ENCODE data around the gene SIL1. TPM values are rescaled to one million over a fixed set of nuclear protein-coding genes. Genes with fewer than 3 reads are reported as not detected.
A peak's percentile ranks its signal among the peaks of the same experiment; 100 is the strongest.

SIL1 gene
- 10 to 100 TPM; 69.9 to 75.6 TPM for total RNA-seq

DNA sequence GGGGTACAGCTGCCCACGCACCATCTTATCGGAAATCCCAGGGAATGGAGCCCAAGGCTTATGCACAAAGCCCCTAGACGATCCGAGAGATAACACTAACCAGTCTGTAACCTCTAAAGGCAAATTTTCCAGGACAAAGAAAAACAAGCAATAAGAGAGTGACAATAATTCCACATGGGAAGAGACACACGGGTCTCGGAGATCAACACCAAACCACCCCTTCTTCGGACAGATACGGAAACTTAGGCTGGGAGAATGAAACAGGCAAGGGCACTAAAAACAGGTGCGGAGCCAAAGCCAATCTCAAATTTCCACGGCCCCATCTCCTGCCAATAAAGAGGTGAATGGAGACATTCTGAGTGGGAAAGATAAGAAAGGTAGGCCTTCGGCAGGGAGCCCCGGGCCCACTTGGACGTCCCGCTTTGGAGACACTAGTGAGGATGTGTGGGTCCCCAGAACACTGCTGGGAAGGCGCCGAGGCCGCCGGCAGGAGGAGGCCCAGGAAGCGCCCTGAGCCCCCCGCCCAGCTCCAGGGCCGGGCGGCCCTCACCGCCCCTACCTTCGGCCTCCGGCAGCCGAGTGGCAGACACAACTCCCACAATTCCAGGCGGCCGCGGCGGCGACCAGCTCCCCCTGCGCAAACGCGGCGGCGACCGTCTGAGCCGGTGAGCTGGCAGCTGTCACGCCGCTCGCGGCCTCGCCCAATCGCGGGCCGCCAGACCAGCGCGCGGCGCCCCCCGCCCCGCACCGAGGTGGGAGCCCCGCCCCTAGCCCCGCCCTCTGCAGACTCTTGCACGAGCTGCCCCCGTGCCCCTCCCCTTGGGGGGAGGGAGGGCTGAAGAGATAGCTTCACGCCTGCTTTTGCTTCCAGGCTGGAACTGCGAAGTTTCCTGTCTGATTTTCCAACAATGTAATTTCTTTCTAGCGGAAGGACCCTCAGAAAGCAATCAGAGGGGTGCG is at the start of gene SIL1:
SIL1 (minus strand) TSS at position 659 of the 960 bp plus-strand sequence. CDS start 70,525 bp downstream, outside the sequence.
- H3K4me3 ChIP-seq = peak within 1 kb of the TSS; percentile 56 to 64
- H3K4me1 ChIP-seq (replicated peaks) = no peaks in the 10 kb centered on the region
- no peaks in the 10 kb centered on the region for H3K27me3 ChIP-seq (replicated peaks; ENCODE audit: insufficient read depth)
- 1% methylated on average over 51 of the region's 61 CpGs for WGBS
- intact Hi-C loops (cut with DNase I) = no loop called here
- H3K9me3 ChIP-seq = no peaks in the 10 kb centered on the region
- peak within 1 kb of the TSS; percentile 87 to 92 for H3K27ac ChIP-seq
- H3K36me3 ChIP-seq = no peaks in the 10 kb centered on the region
- DNase-seq (ENCODE audit: low spot score) = peak; percentile 97
- TF ChIP-seq CTCF (IDR thresholded peaks at IDR 0.05) = peak in 2 of 4 experiments; percentile 17 to 33
- peak; percentile 77 for TF ChIP-seq POLR2AphosphoS5 (IDR thresholded peaks at IDR 0.05)
- TF ChIP-seq POLR2A (IDR thresholded peaks at IDR 0.05) = peak; percentile 90

DNA sequence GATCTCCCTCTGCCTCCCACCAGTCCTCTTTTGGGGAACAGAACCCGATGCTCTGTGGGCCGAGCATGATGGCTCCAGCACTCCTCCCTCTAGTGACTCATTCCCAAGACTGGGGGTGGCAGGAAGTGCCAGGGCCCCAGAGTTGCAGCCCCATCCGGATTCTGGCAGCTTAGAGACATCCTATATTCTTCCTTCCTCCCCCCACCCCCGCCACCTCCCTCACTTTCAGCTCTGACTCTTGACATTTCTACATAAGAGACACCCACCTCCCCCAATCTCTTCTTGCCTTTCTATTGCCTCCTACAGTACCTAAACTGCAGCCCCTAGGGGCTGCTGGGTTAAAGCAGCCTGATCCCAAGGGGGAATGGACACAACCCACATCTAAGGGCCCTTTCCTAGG is 48.2 kb upstream of the SIL1 start:
- no peaks in the 10 kb centered on the region for H3K36me3 ChIP-seq
- no peaks in the 10 kb centered on the region for H3K9me3 ChIP-seq
- WGBS = 53% methylated on average over 4 of the region's 4 CpGs
- no peak overlapping the region for H3K4me3 ChIP-seq
- TF ChIP-seq POLR2A (IDR thresholded peaks at IDR 0.05) = no peak
- TF ChIP-seq POLR2AphosphoS5 (IDR thresholded peaks at IDR 0.05) = no peak
- TF ChIP-seq CTCF (IDR thresholded peaks at IDR 0.05) = no peak
- H3K27ac ChIP-seq = no peak overlapping the region
- no peak for DNase-seq (ENCODE audit: low spot score)
- intact Hi-C loops (cut with DNase I) = no loop called here
- H3K4me1 ChIP-seq (replicated peaks) = no peaks in the 10 kb centered on the region
- H3K27me3 ChIP-seq (replicated peaks; ENCODE audit: insufficient read depth) = no peaks in the 10 kb centered on the region

- H3K27ac ChIP-seq = no peak overlapping the region
- TF ChIP-seq POLR2A (IDR thresholded peaks at IDR 0.05) = no peak
- no peak for TF ChIP-seq POLR2AphosphoS5 (IDR thresholded peaks at IDR 0.05)
- TF ChIP-seq CTCF (IDR thresholded peaks at IDR 0.05) = no peak
- no peaks in the 10 kb centered on the region for H3K27me3 ChIP-seq (replicated peaks; ENCODE audit: insufficient read depth)
- H3K36me3 ChIP-seq = no peaks in the 10 kb centered on the region
- no peaks in the 10 kb centered on the region for H3K9me3 ChIP-seq
- no peak overlapping the region for H3K4me3 ChIP-seq
- no peak for DNase-seq (ENCODE audit: low spot score)
- intact Hi-C loops (cut with DNase I) = no loop called here
- H3K4me1 ChIP-seq (replicated peaks) = no peaks in the 10 kb centered on the region
These were observed 47.6 kb upstream of the SIL1 start for GRCh38 chr5:139245637-139246339.

DNA sequence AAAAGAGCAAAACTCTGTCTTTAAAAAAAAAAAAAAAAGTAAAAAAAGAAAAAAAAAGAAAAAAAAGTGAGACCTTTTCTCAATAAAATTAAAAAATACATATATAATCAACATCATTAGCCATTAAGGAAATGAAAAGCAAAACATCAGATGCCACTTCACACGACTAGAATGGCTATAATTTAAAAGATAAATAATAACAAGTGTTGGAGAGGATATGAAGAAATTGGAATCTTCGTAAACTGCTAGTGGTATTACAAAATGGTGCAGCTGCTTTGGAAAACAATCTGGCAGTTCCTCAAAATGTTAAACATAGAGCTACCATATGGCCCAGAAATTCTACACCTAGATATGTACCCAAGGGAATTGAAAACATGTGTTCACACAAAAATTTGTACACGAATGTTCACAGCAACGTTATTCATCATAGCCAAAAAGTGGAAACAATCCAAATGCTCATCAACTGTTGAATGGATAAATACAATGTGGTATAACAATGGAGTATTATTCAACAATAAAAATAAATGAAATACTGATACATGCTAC is 45.3 kb upstream of the SIL1 start:
- intact Hi-C loops (cut with DNase I) = no loop called here
- no peaks in the 10 kb centered on the region for H3K9me3 ChIP-seq
- WGBS = 85% methylated on average over 4 of the region's 4 CpGs

More for the DNA sequence above, 45.3 kb upstream of the SIL1 start:
- no peak overlapping the region for H3K4me3 ChIP-seq
- H3K4me1 ChIP-seq (replicated peaks) = no peaks in the 10 kb centered on the region
- H3K27ac ChIP-seq = no peak overlapping the region
- DNase-seq (ENCODE audit: low spot score) = no peak
- H3K27me3 ChIP-seq (replicated peaks; ENCODE audit: insufficient read depth) = no peaks in the 10 kb centered on the region
- H3K36me3 ChIP-seq = no peaks in the 10 kb centered on the region
- TF ChIP-seq POLR2AphosphoS5 (IDR thresholded peaks at IDR 0.05) (no peak), POLR2A (IDR thresholded peaks at IDR 0.05) (no peak), CTCF (IDR thresholded peaks at IDR 0.05) (no peak)
